ENCODE measurements around the gene NUDT4. TPM values are rescaled to one million over a fixed set of nuclear protein-coding genes. Genes with fewer than 3 reads are reported as not detected.

NUDT4 gene
- total and polyA plus RNA-seq, 10 of the 15 experiments (the other 5 are each of a cell fraction or from before 2014, with no cell fraction given): 26.6 to 91.6 (median 63.1) TPM

- H2AFZ ChIP-seq (ENCODE audit: control insufficient read depth, low read depth, low read length): no peak overlapping the region
- H3K79me2 ChIP-seq (ENCODE audit: control insufficient read depth, insufficient read depth, low read length): peaks cover 21% of the 10 kb centered on the region
- POLR2A ChIA-PET: interaction anchor here (0.6 to 1.7 kb wide), 3 partner anchors 11 to 125 kb away, joined by 3 to 8 read pairs (median 5); no protein-coding TSS in a partner anchor
- no peaks in the 10 kb centered on the region for H3K27me3 ChIP-seq (replicated peaks in 1 of 2; ENCODE audit: control insufficient read depth in 2 of 2, insufficient read depth in 2 of 2, low read length in 1 of 2)
- CTCF ChIA-PET: interaction anchor here (0.7 to 8.9 kb wide), 8 partner anchors 11 to 693 kb away, joined by 3 to 77 read pairs (median 4); no protein-coding TSS in a partner anchor
- RAD21 ChIA-PET (ENCODE audit: unreplicated experiment): interaction anchor here (2.1 kb wide), 1 partner anchor 11 kb away, joined by 10 read pairs; no protein-coding TSS in a partner anchor
- no peak overlapping the region for H3K27ac ChIP-seq (ENCODE audit: control insufficient read depth, insufficient read depth)
- SMC1A ChIA-PET (ENCODE audit: uncharacterized antibody, unreplicated experiment): interaction anchor here (1.1 to 4.7 kb wide), 8 partner anchors 10 to 421 kb away, joined by 3 to 39 read pairs (median 4); no protein-coding TSS in a partner anchor
- peaks cover 1 to 19% of the 10 kb centered on the region in 2 experiments for H3K36me3 ChIP-seq (ENCODE audit: control insufficient read depth in 2 of 2, insufficient read depth in 2 of 2, low read length in 1 of 2)
- no peaks in the 10 kb centered on the region for H4K20me1 ChIP-seq (ENCODE audit: control insufficient read depth, insufficient read depth)
- H3K4me1 ChIP-seq (ENCODE audit: control insufficient read depth, insufficient read depth, low read length): no peaks in the 10 kb centered on the region
- no peak overlapping the region for H3K4me2 ChIP-seq (ENCODE audit: control insufficient read depth, insufficient read depth)
- H3K9me3 ChIP-seq (replicated peaks; ENCODE audit: control insufficient read depth, insufficient read depth, low read length): no peaks in the 10 kb centered on the region
- H3K9ac ChIP-seq (ENCODE audit: control insufficient read depth, insufficient read depth, low read length): no peak overlapping the region
- BruUV-seq (replicated peaks): no TSS peak
- no peak overlapping the region for H3K4me3 ChIP-seq
- intact Hi-C loops (cut with micrococcal nuclease; ENCODE audit: unreplicated experiment): no loop called here
- in situ Hi-C loops (cut with MboI): loop anchor here (5.0 kb wide), 1 partner anchor 627 kb away; no protein-coding TSS in a partner anchor
- DNase-seq (ENCODE audit: low read depth, low spot score) (no peak), ATAC-seq (no peak), FAIRE-seq (no peak)
- TF ChIP-seq TBL1XR1 (IDR thresholded peaks at IDR 0.05; ENCODE audit: low read depth, low read length) (no peak), IKZF1 (conservative IDR thresholded peaks at IDR 0.05) (no peak), PRDM15 (CRISPR knock-in tag; IDR thresholded peaks at IDR 0.05) (no peak), ATF3 (IDR thresholded peaks at IDR 0.05; ENCODE audit: borderline replicate concordance, extremely low read depth, low read depth, low read length) (no peak), KDM1A (IDR thresholded peaks at IDR 0.05; ENCODE audit: borderline replicate concordance) (no peak), SREBF1 (IDR thresholded peaks at IDR 0.05; ENCODE audit: low read length) (no peak), TCF12 (IDR thresholded peaks at IDR 0.05; ENCODE audit: low read depth, low read length) (no peak), ZZZ3 (IDR thresholded peaks at IDR 0.05; ENCODE audit: control insufficient read depth, insufficient read length, low read depth) (no peak), BRCA1 (IDR thresholded peaks at IDR 0.05; ENCODE audit: low read depth, low read length) (no peak), YY1 (IDR thresholded peaks at IDR 0.05; ENCODE audit: low read depth, low read length) (no peak), USF2 (IDR thresholded peaks at IDR 0.05; ENCODE audit: borderline replicate concordance, low read depth, low read length) (no peak), IRF5 (IDR thresholded peaks at IDR 0.05; ENCODE audit: borderline replicate concordance) (no peak), WRNIP1 (IDR thresholded peaks at IDR 0.05; ENCODE audit: borderline replicate concordance, low read depth, low read length) (no peak), REST (IDR thresholded peaks at IDR 0.05; ENCODE audit: low read depth, low read length) (no peak), ZNF24 (IDR thresholded peaks at IDR 0.05) (no peak)
These were observed 31.1 kb downstream of the NUDT4 start for GRCh38 chr12:93408813-93409212.

Measured in GM12878 (cell line).